WTC11 (cell line): ENCODE results near the gene PLEKHG7. TPM values are rescaled to one million over a fixed set of nuclear protein-coding genes. Genes with fewer than 3 reads are reported as not detected.

Experiments
- ATAC-seq: fragments of 200-7000 bp; cut with Tn5 transposase; 2 replicates; pipeline ENCODE4 v1.10.0; 2021; ENCODE audit warnings: mild to moderate bottlenecking, moderate library complexity
- CTCF ChIA-PET: fragments of 300-600 bp; sonication (Branson Sonifier 250); formaldehyde crosslinking; loops from one replicate; lab custom pipeline; 2021; ENCODE audit warnings: antibody characterized with exemption; lab: Charles Lee
- POLR2A ChIA-PET: fragments of 350-600 bp; sonication (Branson Sonifier 250); formaldehyde crosslinking; loops from one replicate; lab custom pipeline; 2021; ENCODE audit warnings: antibody characterized with exemption; lab: Charles Lee
- DNase-seq: peaks from one replicate; pipeline ENCODE4 v3.0.0; 2021; ENCODE audit warnings: low spot score
- H3K27ac Mint-ChIP-seq: 2 replicates; pipeline ENCODE4 v1.8.0; 2021; ENCODE audit warnings: mixed read lengths
- H3K27me3 Mint-ChIP-seq: 2 replicates; pipeline ENCODE4 v1.8.0; 2021; ENCODE audit warnings: low read depth, mild to moderate bottlenecking, moderate library complexity, mixed read lengths
- H3K36me3 Mint-ChIP-seq: 2 replicates; pipeline ENCODE4 v1.8.0; 2021; ENCODE audit warnings: mixed read lengths
- H3K4me1 Mint-ChIP-seq: 2 replicates; pipeline ENCODE4 v1.8.0; 2022; ENCODE audit warnings: mixed read lengths
- H3K4me3 Mint-ChIP-seq: 2 replicates; pipeline ENCODE4 v1.8.0; 2021; ENCODE audit warnings: mild to moderate bottlenecking, moderate library complexity, mixed read lengths
- H3K9me3 Mint-ChIP-seq: 2 replicates; pipeline ENCODE4 v1.8.0; 2021; ENCODE audit warnings: mixed read lengths
- CREB1 ChIP-seq: sonication (generic); formaldehyde crosslinking; IDR thresholded peaks from 2 replicates; pipeline ENCODE4 v1.8.0; 2023; ENCODE audit warnings: mild to moderate bottlenecking, missing genetic modification reagents
- CREM ChIP-seq: sonication (generic); formaldehyde crosslinking; IDR thresholded peaks from 2 replicates; pipeline ENCODE4 v1.8.1; 2022; ENCODE audit warnings: mild to moderate bottlenecking, missing genetic modification reagents, moderate library complexity
- E2F1 ChIP-seq: sonication (generic); formaldehyde crosslinking; IDR thresholded peaks from 2 replicates; pipeline ENCODE4 v1.8.0; 2022; ENCODE audit warnings: mild to moderate bottlenecking, missing genetic modification reagents
- ETV6 ChIP-seq: sonication (generic); formaldehyde crosslinking; IDR thresholded peaks from 2 replicates; pipeline ENCODE4 v1.8.1; 2022; ENCODE audit warnings: mild to moderate bottlenecking, missing genetic modification reagents
- FOXP1 ChIP-seq: sonication (generic); formaldehyde crosslinking; IDR thresholded peaks from 2 replicates; pipeline ENCODE4 v1.8.0; 2022; ENCODE audit warnings: missing genetic modification reagents, mild to moderate bottlenecking, moderate library complexity, borderline replicate concordance
- GABPB1 ChIP-seq: sonication (generic); formaldehyde crosslinking; IDR thresholded peaks from 2 replicates; pipeline ENCODE4 v1.8.1; 2023; ENCODE audit warnings: mild to moderate bottlenecking, missing genetic modification reagents
- JAZF1 ChIP-seq: fragments of 250-450 bp; sonication (Bioruptor Pico); IDR thresholded peaks from 2 replicates; pipeline ENCODE4 v1.9.0; 2021; ENCODE audit warnings: moderate library complexity, mild to moderate bottlenecking, inconsistent platforms
- KAT7 ChIP-seq: sonication (generic); formaldehyde crosslinking; IDR thresholded peaks from 2 replicates; pipeline ENCODE4 v1.8.1; 2023; ENCODE audit warnings: missing genetic modification reagents, mild to moderate bottlenecking, borderline replicate concordance
- MYBL2 ChIP-seq: sonication (generic); formaldehyde crosslinking; IDR thresholded peaks from 2 replicates; pipeline ENCODE4 v1.8.1; 2023; ENCODE audit warnings: mild to moderate bottlenecking, moderate library complexity, missing genetic modification reagents
- NFE2L1 ChIP-seq: sonication (generic); formaldehyde crosslinking; IDR thresholded peaks from 2 replicates; pipeline ENCODE4 v1.8.1; 2023; ENCODE audit warnings: missing genetic modification reagents
- SMAD4 ChIP-seq: sonication (generic); formaldehyde crosslinking; IDR thresholded peaks from 2 replicates; pipeline ENCODE4 v1.8.0; 2022; ENCODE audit warnings: mild to moderate bottlenecking, missing genetic modification reagents
- SOX15 ChIP-seq: fragments of 250-450 bp; sonication (Bioruptor Pico); IDR thresholded peaks from 2 replicates; pipeline ENCODE4 v1.9.0; 2021; ENCODE audit warnings: mild to moderate bottlenecking
- STAT6 ChIP-seq: sonication (generic); formaldehyde crosslinking; conservative IDR thresholded peaks from 2 replicates; pipeline ENCODE4 v1.8.1; 2023; ENCODE audit warnings: mild to moderate bottlenecking, low read depth, missing genetic modification reagents, moderate library complexity
- USF1 ChIP-seq: sonication (generic); formaldehyde crosslinking; IDR thresholded peaks from 2 replicates; pipeline ENCODE4 v1.8.0; 2022; ENCODE audit warnings: mild to moderate bottlenecking, missing genetic modification reagents
- ZBTB21 ChIP-seq: sonication (generic); formaldehyde crosslinking; IDR thresholded peaks from 2 replicates; pipeline ENCODE4 v1.8.1; 2023; ENCODE audit warnings: mild to moderate bottlenecking, missing genetic modification reagents, borderline replicate concordance
- ZNF121 ChIP-seq: sonication (generic); formaldehyde crosslinking; IDR thresholded peaks from 2 replicates; pipeline ENCODE4 v1.8.0; 2023; ENCODE audit warnings: missing genetic modification reagents
- ZNF219 ChIP-seq: sonication (generic); formaldehyde crosslinking; IDR thresholded peaks from 2 replicates; pipeline ENCODE4 v1.8.0; 2023; ENCODE audit warnings: missing genetic modification reagents, mild to moderate bottlenecking, borderline replicate concordance
- ZNF423 ChIP-seq: fragments of 250-450 bp; sonication (Bioruptor Pico); IDR thresholded peaks from 2 replicates; pipeline ENCODE4 v2.1.2; 2022; ENCODE audit warnings: mild to moderate bottlenecking, moderate library complexity
- total RNA-seq: library from RNA; stranded (reverse); gene quantifications from 3 replicates; pipeline ENCODE4 v1.2.3, GENCODE V29; 2021
- TF ChIP-seq, protein P1 (sequence below): fragments of 250-450 bp; sonication (Bioruptor Pico); IDR thresholded peaks from 2 replicates; pipeline ENCODE4 v2.1.2; 2022; ENCODE audit warnings: mild to moderate bottlenecking, moderate library complexity
- TF ChIP-seq, protein P2 (sequence below): sonication (generic); formaldehyde crosslinking; IDR thresholded peaks from 2 replicates; pipeline ENCODE4 v1.8.1; 2023; ENCODE audit warnings: mild to moderate bottlenecking, missing genetic modification reagents, moderate library complexity

PLEKHG7 gene
- total RNA-seq, 1 experiment from 2014 or later = not detected

DNA sequence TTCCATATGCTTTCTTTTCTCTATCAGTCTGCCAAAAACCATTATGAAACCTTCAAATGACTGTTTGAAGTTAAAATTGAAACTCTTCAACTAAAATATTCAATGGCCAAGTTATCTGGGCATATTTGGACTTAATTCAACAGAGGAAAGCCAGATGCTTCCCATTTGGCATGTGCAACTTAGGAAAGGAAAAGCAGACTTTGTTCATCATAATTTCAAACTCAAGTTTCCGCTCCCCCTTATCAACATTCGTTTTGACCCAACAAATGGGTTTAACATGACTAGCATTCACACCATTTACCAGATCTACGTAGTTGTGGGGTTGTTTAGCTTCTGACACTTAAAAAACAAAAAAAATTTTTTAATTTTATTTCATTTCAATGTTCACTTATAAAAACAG, 75.7 kb downstream of the PLEKHG7 start:
- ATAC-seq (no peak), DNase-seq (no peak)
- H3K27me3 Mint-ChIP-seq = no peaks in the 10 kb centered on the region
- POLR2A ChIA-PET = no interaction called here
- H3K4me3 Mint-ChIP-seq = no peak overlapping the region
- CTCF ChIA-PET = interaction anchor here (1.0 to 1.2 kb wide), 2 partner anchors 320 to 641 kb away, joined by 3 read pairs; no protein-coding TSS in a partner anchor
- TF ChIP-seq, protein P1, sequence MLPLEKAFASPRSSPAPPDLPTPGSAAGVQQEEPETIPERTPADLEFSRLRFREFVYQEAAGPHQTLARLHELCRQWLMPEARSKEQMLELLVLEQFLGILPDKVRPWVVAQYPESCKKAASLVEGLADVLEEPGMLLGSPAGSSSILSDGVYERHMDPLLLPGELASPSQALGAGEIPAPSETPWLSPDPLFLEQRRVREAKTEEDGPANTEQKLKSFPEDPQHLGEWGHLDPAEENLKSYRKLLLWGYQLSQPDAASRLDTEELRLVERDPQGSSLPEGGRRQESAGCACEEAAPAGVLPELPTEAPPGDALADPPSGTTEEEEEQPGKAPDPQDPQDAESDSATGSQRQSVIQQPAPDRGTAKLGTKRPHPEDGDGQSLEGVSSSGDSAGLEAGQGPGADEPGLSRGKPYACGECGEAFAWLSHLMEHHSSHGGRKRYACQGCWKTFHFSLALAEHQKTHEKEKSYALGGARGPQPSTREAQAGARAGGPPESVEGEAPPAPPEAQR = no peak
- TF ChIP-seq FOXP1 (CRISPR knock-in tag) = no peak
- no peak for TF ChIP-seq E2F1 (CRISPR knock-in tag)
- TF ChIP-seq JAZF1 (CRISPR knock-in tag) = no peak
- TF ChIP-seq ZNF219 (CRISPR knock-in tag) = no peak
- TF ChIP-seq USF1 (CRISPR knock-in tag) = no peak
- no peak for TF ChIP-seq ETV6
- H3K4me1 Mint-ChIP-seq = peaks cover 8% of the 10 kb centered on the region
- H3K36me3 Mint-ChIP-seq = peaks cover 7% of the 10 kb centered on the region; the same call in 1 of the 2 replicates
- no peaks in the 10 kb centered on the region for H3K9me3 Mint-ChIP-seq
- no peak overlapping the region for H3K27ac Mint-ChIP-seq

DNA sequence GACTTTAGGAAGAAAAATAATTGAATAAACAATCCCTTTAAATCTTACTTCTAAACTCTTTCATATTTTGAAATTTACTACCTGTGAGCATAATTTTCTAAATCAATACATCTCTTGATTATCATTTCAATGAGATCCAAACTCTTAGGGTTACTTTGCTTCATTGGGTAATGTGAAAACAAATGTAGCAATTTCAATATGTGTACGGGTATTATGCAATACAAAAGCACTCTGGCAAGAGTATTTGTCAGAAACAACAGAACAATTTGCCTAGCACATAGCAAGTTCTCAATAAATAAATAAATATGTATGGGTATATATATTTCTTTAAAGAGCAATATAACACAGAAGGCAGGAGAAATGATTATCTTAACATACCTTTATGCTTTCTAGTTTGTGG, 77.1 kb downstream of the PLEKHG7 start:
- no peaks in the 10 kb centered on the region for H3K9me3 Mint-ChIP-seq
- ATAC-seq (no peak), DNase-seq (no peak)
- ChIA-PET CTCF (no interaction called here), POLR2A (no interaction called here)
- no peak overlapping the region for H3K27ac Mint-ChIP-seq
- no peak overlapping the region for H3K4me3 Mint-ChIP-seq
- no peaks in the 10 kb centered on the region for H3K27me3 Mint-ChIP-seq
- H3K4me1 Mint-ChIP-seq = peaks cover 8% of the 10 kb centered on the region
- peaks cover 7% of the 10 kb centered on the region; the same call in 1 of the 2 replicates for H3K36me3 Mint-ChIP-seq
- TF ChIP-seq NFE2L1 (no peak), KAT7 (CRISPR knock-in tag) (no peak), GABPB1 (CRISPR knock-in tag) (no peak), CREB1 (CRISPR knock-in tag) (no peak), E2F1 (CRISPR knock-in tag) (no peak), STAT6 (no peak)

DNA sequence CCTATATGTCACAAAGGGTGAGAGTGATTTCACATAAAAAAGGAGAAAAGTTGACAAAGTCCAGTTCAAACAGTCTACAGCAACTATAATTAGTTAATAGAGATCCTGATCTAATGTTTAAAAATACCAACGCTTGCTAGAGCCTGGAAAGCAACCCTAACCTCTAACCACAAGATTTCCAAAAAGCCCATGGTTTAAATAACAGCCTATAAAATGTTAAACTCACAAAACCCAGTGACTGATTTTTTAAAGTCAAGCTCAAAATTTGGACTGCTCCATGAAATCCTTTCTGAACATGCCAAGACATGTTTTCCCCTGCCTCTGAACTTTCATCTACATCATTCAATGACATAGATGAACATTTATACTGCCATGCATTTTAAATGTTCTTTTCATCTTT, 81.6 kb downstream of the PLEKHG7 start:
- POLR2A ChIA-PET = no interaction called here
- Mint-ChIP-seq H3K4me1 (peaks cover 6% of the 10 kb centered on the region), H3K9me3 (no peaks in the 10 kb centered on the region), H3K27ac (no peak overlapping the region), H3K4me3 (no peak overlapping the region), H3K27me3 (no peaks in the 10 kb centered on the region), H3K36me3 (peaks cover 2% of the 10 kb centered on the region; the same call in 1 of the 2 replicates)
- CTCF ChIA-PET = no interaction called here
- no peak for DNase-seq
- ATAC-seq = no peak
- TF ChIP-seq SMAD4 (CRISPR knock-in tag) (no peak), SOX15 (no peak), ZNF121 (CRISPR knock-in tag) (no peak), ZBTB21 (CRISPR knock-in tag) (no peak), CREM (CRISPR knock-in tag) (no peak), MYBL2 (CRISPR knock-in tag) (no peak), ZNF423 (CRISPR knock-in tag) (no peak)
- TF ChIP-seq, protein P2, sequence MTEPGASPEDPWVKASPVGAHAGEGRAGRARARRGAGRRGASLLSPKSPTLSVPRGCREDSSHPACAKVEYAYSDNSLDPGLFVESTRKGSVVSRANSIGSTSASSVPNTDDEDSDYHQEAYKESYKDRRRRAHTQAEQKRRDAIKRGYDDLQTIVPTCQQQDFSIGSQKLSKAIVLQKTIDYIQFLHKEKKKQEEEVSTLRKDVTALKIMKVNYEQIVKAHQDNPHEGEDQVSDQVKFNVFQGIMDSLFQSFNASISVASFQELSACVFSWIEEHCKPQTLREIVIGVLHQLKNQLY (CRISPR knock-in tag) = no peak
